GM12864 (cell line): ENCODE measurements around the gene CD40.

ENCODE experiments used
- DNase-seq: peaks from one replicate; pipeline ENCODE4 v3.0.0-alpha.2; 2011; ENCODE audit warnings: low read depth
- H3K4me3 ChIP-seq: 2 replicates; pipeline ENCODE4 v1.5.1; 2011; ENCODE audit warnings: mild to moderate bottlenecking, low read depth, low read length, control low read depth
- CTCF ChIP-seq: IDR thresholded peaks from 2 replicates; pipeline ENCODE4 v1.5.1; 2011; ENCODE audit warnings: low read depth, mild to moderate bottlenecking, moderate library complexity, low read length, control low read depth, inconsistent platforms; ENCODE audit errors: missing control alignments

CD40 gene

GRCh38 chr20:46117704-46118467 is at the start of gene CD40:
CD40 (plus strand) TSS chr20:46118314; CDS start chr20:46118344, 30 bp downstream.
- H3K4me3 ChIP-seq, result peak within 1 kb of the TSS; percentile 71
- peak; percentile 61 for DNase-seq
- no peak for TF ChIP-seq CTCF

GRCh38 chr20:46070215-46070900 is 47.8 kb upstream of the CD40 start:
- TF ChIP-seq CTCF, result no peak
- H3K4me3 ChIP-seq, result no peak overlapping the region
- no peak for DNase-seq

GRCh38 chr20:46071573-46071972 is 46.5 kb upstream of the CD40 start:
- no peak for TF ChIP-seq CTCF
- H3K4me3 ChIP-seq, result no peak overlapping the region
- DNase-seq, result no peak

- TF ChIP-seq CTCF, result no peak
- DNase-seq, result no peak
- no peak overlapping the region for H3K4me3 ChIP-seq
These were observed 45.1 kb upstream of the CD40 start for GRCh38 chr20:46073024-46073423.

GRCh38 chr20:46073443-46073842 is 44.7 kb upstream of the CD40 start:
- TF ChIP-seq CTCF, result no peak
- no peak for DNase-seq
- no peak overlapping the region for H3K4me3 ChIP-seq

- no peak overlapping the region for H3K4me3 ChIP-seq
- DNase-seq, result no peak
- no peak for TF ChIP-seq CTCF
These were observed 44.1 kb upstream of the CD40 start for GRCh38 chr20:46074006-46074405.
